Esophagus muscularis mucosa (tissue), 4 donors: ENCODE data around the gene RUNX2. TPM values are rescaled to one million over a fixed set of nuclear protein-coding genes. Genes with fewer than 3 reads are reported as not detected.
"Not testable (repeated sequence)": the region's sequence is repeated elsewhere in the genome, so short reads cannot be mapped to it uniquely, and the experiment has no call there.

Experiments
- DNase-seq: peaks from one replicate; pipeline ENCODE4 v3.0.0-alpha.2; 2017; ENCODE audit errors: extremely low spot score
- H3K27ac ChIP-seq, 4 donors: fragments of 200-600 bp; sonication (generic); replicated peaks in 1 of 4; 1 replicate in 3 of 4; 2 replicates in 1 of 4; pipeline ENCODE4 v1.5.1; 2016 to 2019; ENCODE audit warnings: mild to moderate bottlenecking in 1 of 4
- H3K27me3 ChIP-seq, 4 donors: fragments of 200-600 bp; sonication (generic); one replicate each; pipeline versions ENCODE4 v1.5.1 to v1.6.0; 2016 to 2019
- H3K36me3 ChIP-seq, 4 donors: fragments of 200-600 bp; sonication (generic); one replicate each; pipeline ENCODE4 v1.5.1; 2016 to 2019
- H3K4me1 ChIP-seq, 4 donors: fragments of 200-600 bp; sonication (generic); one replicate each; pipeline ENCODE4 v1.5.1; 2016 to 2019
- H3K4me3 ChIP-seq, 4 donors: fragments of 200-600 bp; sonication (generic); 1 replicate in 2 of 4; 2 replicates in 2 of 4; pipeline ENCODE4 v1.5.1; 2016 to 2019; ENCODE audit warnings: mild to moderate bottlenecking in 4 of 4, moderate library complexity in 1 of 4
- H3K9me3 ChIP-seq, 4 donors: fragments of 200-600 bp; sonication (generic); 1 replicate in 3 of 4; 2 replicates in 1 of 4; pipeline ENCODE4 v1.5.1; 2016 to 2019
- CTCF ChIP-seq, 3 experiments: fragments of 200-600 bp in 2 of 3; fragments of 450-650 bp in 1 of 3; sonication (generic) in 2 of 3; IDR thresholded peaks; one replicate each; pipeline ENCODE4 v1.5.1; 2017 to 2019; ENCODE audit warnings: antibody characterized with exemption in 3 of 3, mild to moderate bottlenecking in 2 of 3, moderate library complexity in 1 of 3
- EP300 ChIP-seq: sonication (generic); formaldehyde crosslinking; IDR thresholded peaks from one replicate; pipeline ENCODE4 v1.6.1; 2017; ENCODE audit warnings: antibody characterized with exemption
- POLR2A ChIP-seq: fragments of 450-650 bp; IDR thresholded peaks from one replicate; pipeline ENCODE4 v1.6.1; 2017; ENCODE audit warnings: antibody characterized with exemption, moderate library complexity, mild to moderate bottlenecking, low read depth
- POLR2AphosphoS5 ChIP-seq, 2 donors: sonication (generic); formaldehyde crosslinking; IDR thresholded peaks; one replicate each; pipeline ENCODE4 v1.6.1; 2017; ENCODE audit warnings: antibody characterized with exemption in 2 of 2
- WGBS: methylation state at CpG from one replicate; pipeline ENCODE4 v1.1.5; 2018; 5-methylcytosine and 5-hydroxymethylcytosine counted together
- intact Hi-C: fragments of 100-400 bp; cut with DNase I; formaldehyde crosslinking; loops from one replicate; pipeline ENCODE4 v1.15.1; 2023
- total RNA-seq, 4 donors: library from RNA; depleted of rRNA; stranded (reverse); fragments of >200 nt; gene quantifications; one replicate each; pipeline versions ENCODE4 v1.1.0 to v1.2.1, GENCODE V29; 2016

The RUNX2 gene
- total RNA-seq, 4 donors from 2014 or later, result 1.0 to 1.6 (median 1.4) TPM

GRCh38 chr6:45460166-45460565, 132.0 kb downstream of the RUNX2 start:
- no peak for DNase-seq
- no peak for TF ChIP-seq EP300
- no peak for TF ChIP-seq POLR2AphosphoS5 (IDR thresholded peaks at IDR 0.05)
- TF ChIP-seq POLR2A, result no peak
- TF ChIP-seq CTCF (IDR thresholded peaks at IDR 0.05), result no peak
- 97% methylated on average over 2 of the region's 2 CpGs for WGBS
- Histone ChIP-seq H3K36me3 (no peaks in the 10 kb centered on the region), H3K4me3 (no peak overlapping the region), H3K4me1 (no peaks in the 10 kb centered on the region), H3K9me3 (no peaks in the 10 kb centered on the region), H3K27ac (no peak overlapping the region), H3K27me3 (peaks cover 0 to 18% (median 0%) of the 10 kb centered on the region in 4 donors)
- intact Hi-C loops, result no loop called here

- no peaks in the 10 kb centered on the region for H3K4me1 ChIP-seq
- peaks cover 0 to 18% (median 0%) of the 10 kb centered on the region in 4 donors for H3K27me3 ChIP-seq
- no peak overlapping the region for H3K4me3 ChIP-seq
- H3K9me3 ChIP-seq, result no peaks in the 10 kb centered on the region
- H3K27ac ChIP-seq, result no peak overlapping the region
- no peaks in the 10 kb centered on the region for H3K36me3 ChIP-seq
- 83% methylated on average over 3 of the region's 3 CpGs for WGBS
- no peak for TF ChIP-seq EP300
- no peak for TF ChIP-seq POLR2A
- TF ChIP-seq CTCF (IDR thresholded peaks at IDR 0.05), result no peak
- TF ChIP-seq POLR2AphosphoS5 (IDR thresholded peaks at IDR 0.05), result no peak
- DNase-seq, result no peak
- intact Hi-C loops, result no loop called here
Observed at GRCh38 chr6:45461486-45461885, 133.4 kb downstream of the RUNX2 start.

GRCh38 chr6:45462190-45463134, 134.3 kb downstream of the RUNX2 start:
- Histone ChIP-seq H3K4me1 (no peaks in the 10 kb centered on the region), H3K9me3 (no peaks in the 10 kb centered on the region), H3K27ac (no peak overlapping the region), H3K36me3 (no peaks in the 10 kb centered on the region), H3K27me3 (peaks cover 0 to 18% (median 0%) of the 10 kb centered on the region in 4 donors), H3K4me3 (no peak overlapping the region)
- TF ChIP-seq POLR2AphosphoS5 (IDR thresholded peaks at IDR 0.05) (no peak), CTCF (IDR thresholded peaks at IDR 0.05) (no peak), EP300 (no peak), POLR2A (no peak)
- intact Hi-C loops, result no loop called here
- DNase-seq, result no peak
- WGBS, result 78% methylated on average over 7 of the region's 7 CpGs

GRCh38 chr6:45464685-45465084, 136.6 kb downstream of the RUNX2 start:
- Histone ChIP-seq H3K9me3 (no peaks in the 10 kb centered on the region), H3K4me3 (no peak overlapping the region), H3K27me3 (peaks cover 0 to 14% (median 0%) of the 10 kb centered on the region in 4 donors), H3K36me3 (no peaks in the 10 kb centered on the region), H3K4me1 (no peaks in the 10 kb centered on the region), H3K27ac (no peak overlapping the region)
- no peak for TF ChIP-seq POLR2AphosphoS5 (IDR thresholded peaks at IDR 0.05)
- DNase-seq, result no peak
- intact Hi-C loops, result no loop called here

- DNase-seq, result no peak
- H3K36me3 ChIP-seq, result no peaks in the 10 kb centered on the region
- H3K4me1 ChIP-seq, result no peaks in the 10 kb centered on the region
- H3K9me3 ChIP-seq, result no peaks in the 10 kb centered on the region
- H3K27me3 ChIP-seq, result no peaks in the 10 kb centered on the region
- H3K27ac ChIP-seq, result no peak overlapping the region
- 93% methylated on average over 4 of the region's 4 CpGs for WGBS
- TF ChIP-seq POLR2AphosphoS5 (IDR thresholded peaks at IDR 0.05), result no peak
- TF ChIP-seq EP300, result no peak
- no peak for TF ChIP-seq CTCF (IDR thresholded peaks at IDR 0.05)
- no peak for TF ChIP-seq POLR2A
- intact Hi-C loops, result no loop called here
- no peak overlapping the region for H3K4me3 ChIP-seq
Observed at GRCh38 chr6:45466686-45467085, 138.6 kb downstream of the RUNX2 start.

- WGBS, result 96% methylated on average over 6 of the region's 6 CpGs
- H3K36me3 ChIP-seq, H3K4me1 ChIP-seq, H3K27me3 ChIP-seq, DNase-seq, H3K4me3 ChIP-seq, H3K9me3 ChIP-seq, intact Hi-C loops, H3K27ac ChIP-seq: not testable (repeated sequence)
Observed at GRCh38 chr6:45467417-45467816, 139.3 kb downstream of the RUNX2 start.
